ENCODE data around the gene VPS36.

The VPS36 gene

GRCh38 chr13:52406629-52407028 is 43.8 kb downstream of the VPS36 start:
- TF ChIP-seq CTCF (IDR thresholded peaks at IDR 0.05; ENCODE audit: low read depth, low read length): no peak
- peak overlapping the region in 1 of 2 donors; percentile 73 for H3K4me3 ChIP-seq (replicated peaks in 1 of 2; ENCODE audit: low read depth in 2 of 2, low read length in 2 of 2)

GRCh38 chr13:52405767-52406494 is 44.5 kb downstream of the VPS36 start, which contains the start of gene THSD1:
Gene THSD1 (minus strand): TSS chr13:52406172. CDS start chr13:52402600, 3,572 bp downstream.
- peak; percentile 37 to 63 for DNase-seq (ENCODE audit: low read depth in 2 of 2)
- peak within 1 kb of the TSS; percentile 71 to 73 for H3K4me3 ChIP-seq (replicated peaks in 1 of 2; ENCODE audit: low read depth in 2 of 2, low read length in 2 of 2)
- no peak for TF ChIP-seq CTCF (IDR thresholded peaks at IDR 0.05; ENCODE audit: low read depth, low read length)

More at GRCh38 chr13:52406629-52407028, 43.8 kb downstream of the VPS36 start:
- DNase-seq (ENCODE audit: low read depth in 2 of 2): no peak

GRCh38 chr13:52405369-52405766 is 45.1 kb downstream of the VPS36 start:
- peak in 1 of 2 donors; percentile 9 for DNase-seq (ENCODE audit: low read depth in 2 of 2)
- no peak for TF ChIP-seq CTCF (IDR thresholded peaks at IDR 0.05; ENCODE audit: low read depth, low read length)
- H3K4me3 ChIP-seq (replicated peaks in 1 of 2; ENCODE audit: low read depth in 2 of 2, low read length in 2 of 2): peak overlapping the region; percentile 71 to 73

GRCh38 chr13:52399708-52400107 is 50.7 kb downstream of the VPS36 start:
- TF ChIP-seq CTCF (IDR thresholded peaks at IDR 0.05; ENCODE audit: low read depth, low read length): peak; percentile 29
- H3K4me3 ChIP-seq (replicated peaks in 1 of 2; ENCODE audit: low read depth in 2 of 2, low read length in 2 of 2): no peak overlapping the region
- DNase-seq (ENCODE audit: low read depth in 2 of 2): peak; percentile 47 to 58

GRCh38 chr13:52399046-52399445 is 51.4 kb downstream of the VPS36 start:
- no peak overlapping the region for H3K4me3 ChIP-seq (replicated peaks in 1 of 2; ENCODE audit: low read depth in 2 of 2, low read length in 2 of 2)
- TF ChIP-seq CTCF (IDR thresholded peaks at IDR 0.05; ENCODE audit: low read depth, low read length): no peak
- DNase-seq (ENCODE audit: low read depth in 2 of 2): no peak

- DNase-seq (ENCODE audit: low read depth in 2 of 2): no peak
- TF ChIP-seq CTCF (IDR thresholded peaks at IDR 0.05; ENCODE audit: low read depth, low read length): no peak
These were observed 54.7 kb downstream of the VPS36 start for GRCh38 chr13:52395704-52396103.

More at GRCh38 chr13:52395704-52396103, 54.7 kb downstream of the VPS36 start:
- H3K4me3 ChIP-seq (replicated peaks in 1 of 2; ENCODE audit: low read depth in 2 of 2, low read length in 2 of 2): no peak overlapping the region

Data from cardiac fibroblast (primary cell).